ENCODE results near the gene TMEM25.
A peak's percentile ranks its signal among the peaks of the same experiment; 100 is the strongest.
"Not testable (repeated sequence)": the region's sequence is repeated elsewhere in the genome, so short reads cannot be mapped to it uniquely, and the experiment has no call there.

The TMEM25 gene

DNA sequence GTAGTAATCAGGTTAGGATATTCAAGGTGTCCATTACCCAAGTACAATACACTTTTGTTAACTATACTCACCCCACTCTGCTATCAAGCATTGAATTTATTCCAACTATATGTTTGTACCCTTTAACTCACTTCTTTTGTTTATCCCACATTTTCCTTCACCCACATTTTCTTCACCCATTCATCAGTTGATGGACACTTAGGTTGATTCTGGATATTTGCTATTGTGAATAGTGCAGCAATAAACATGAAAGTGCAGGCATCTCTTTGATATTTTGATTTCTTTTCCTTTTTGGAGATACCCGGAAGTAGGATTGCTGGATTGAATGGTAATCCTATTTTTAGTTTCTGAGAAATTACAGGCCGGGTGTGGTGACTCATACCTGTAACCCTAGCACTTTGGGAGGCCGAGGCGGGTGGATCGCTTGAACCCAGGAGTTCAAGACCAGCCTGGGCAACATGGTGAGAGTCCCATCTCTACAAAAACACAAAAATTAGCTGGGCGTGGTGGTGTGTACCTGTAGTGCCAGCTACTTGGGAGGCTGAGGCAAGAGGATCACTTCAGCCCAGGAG is 6.5 kb downstream of the TMEM25 start:
- DNase-seq (ENCODE audit: low spot score in 2 of 2) = no peak
- H3K27me3 ChIP-seq (ENCODE audit: low read depth) = no peaks in the 10 kb centered on the region
- peaks cover 3% of the 10 kb centered on the region; the same call in 1 of the 2 replicates for H3K4me1 ChIP-seq
- in situ Hi-C loops (cut with MboI; ENCODE audit: low sequenced_read_pairs) = no loop called here
- H3K9me3 ChIP-seq = no peaks in the 10 kb centered on the region
- no peaks in the 10 kb centered on the region for H3K36me3 ChIP-seq (replicated peaks)
- H3K4me3 ChIP-seq = no peak overlapping the region

- DNase-seq (ENCODE audit: low spot score in 2 of 2) = no peak
- Histone ChIP-seq H3K4me1 (no peaks in the 10 kb centered on the region), H3K9me3 (no peaks in the 10 kb centered on the region), H3K27me3 (ENCODE audit: low read depth) (no peaks in the 10 kb centered on the region), H3K4me3 (no peak overlapping the region), H3K36me3 (replicated peaks) (no peaks in the 10 kb centered on the region)
- in situ Hi-C loops (cut with MboI; ENCODE audit: low sequenced_read_pairs) = no loop called here
These were observed 13.1 kb downstream of the TMEM25 start for GRCh38 chr11:118544010-118544646.

DNA sequence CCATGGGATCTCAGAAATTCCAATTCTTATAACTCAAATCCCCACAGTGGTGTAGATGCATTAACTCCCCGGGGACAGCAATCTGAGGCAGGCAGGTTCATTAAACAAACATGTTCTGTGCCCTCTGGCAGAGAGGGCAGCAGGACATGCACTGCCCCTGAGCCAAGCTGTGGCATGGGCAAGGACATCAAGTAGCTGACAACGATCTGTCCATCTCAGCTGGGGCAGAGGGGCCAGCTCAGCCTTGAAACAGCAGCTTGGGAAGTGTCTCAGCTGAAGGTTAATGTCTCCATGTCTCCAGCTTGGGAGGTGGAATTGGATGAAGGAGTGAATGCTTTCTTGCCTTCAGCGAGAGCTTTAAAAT is 13.6 kb downstream of the TMEM25 start:
- no peaks in the 10 kb centered on the region for H3K4me1 ChIP-seq
- in situ Hi-C loops (cut with MboI; ENCODE audit: low sequenced_read_pairs) = no loop called here
- H3K36me3 ChIP-seq (replicated peaks) = no peaks in the 10 kb centered on the region
- H3K4me3 ChIP-seq = no peak overlapping the region
- DNase-seq (ENCODE audit: low spot score in 2 of 2) = no peak
- no peaks in the 10 kb centered on the region for H3K9me3 ChIP-seq
- no peaks in the 10 kb centered on the region for H3K27me3 ChIP-seq (ENCODE audit: low read depth)

GRCh38 chr11:118545533-118545932 is 14.5 kb downstream of the TMEM25 start:
- no peaks in the 10 kb centered on the region for H3K36me3 ChIP-seq (replicated peaks)

GRCh38 chr11:118547132-118547531 is 16.1 kb downstream of the TMEM25 start:
- in situ Hi-C loops (cut with MboI; ENCODE audit: low sequenced_read_pairs) = no loop called here
- H3K27me3 ChIP-seq (ENCODE audit: low read depth) = no peaks in the 10 kb centered on the region

More at GRCh38 chr11:118545533-118545932, 14.5 kb downstream of the TMEM25 start:
- H3K4me1 ChIP-seq = no peaks in the 10 kb centered on the region
- in situ Hi-C loops (cut with MboI; ENCODE audit: low sequenced_read_pairs) = no loop called here
- no peaks in the 10 kb centered on the region for H3K9me3 ChIP-seq
- no peaks in the 10 kb centered on the region for H3K27me3 ChIP-seq (ENCODE audit: low read depth)
- no peak for DNase-seq (ENCODE audit: low spot score in 2 of 2)
- H3K4me3 ChIP-seq = no peak overlapping the region

DNA sequence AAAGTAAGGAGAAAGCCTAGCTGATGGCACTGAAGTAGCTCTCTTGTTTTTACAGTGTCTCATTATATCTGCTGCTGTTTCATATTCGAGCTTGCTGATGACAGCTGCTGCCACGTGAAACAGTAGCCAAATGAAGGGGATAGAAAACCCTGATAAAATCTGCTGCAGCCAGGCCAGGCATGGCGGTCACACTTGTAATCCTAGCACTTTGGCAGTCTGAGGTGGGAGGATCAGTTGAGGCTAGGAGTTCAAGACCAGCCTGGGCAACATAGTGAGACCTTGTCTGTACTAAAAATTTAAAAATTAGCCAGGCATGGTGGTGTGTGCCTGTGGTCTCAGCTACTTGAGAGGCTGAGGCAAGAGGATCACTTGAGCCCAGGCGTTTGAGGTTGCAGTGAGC is 21.3 kb downstream of the TMEM25 start:
- Histone ChIP-seq H3K4me1 (no peaks in the 10 kb centered on the region), H3K36me3 (replicated peaks) (peaks cover 12% of the 10 kb centered on the region), H3K4me3 (no peak overlapping the region), H3K9me3 (no peaks in the 10 kb centered on the region), H3K27me3 (ENCODE audit: low read depth) (no peaks in the 10 kb centered on the region)
- no peak for DNase-seq (ENCODE audit: low spot score in 2 of 2)
- in situ Hi-C loops (cut with MboI; ENCODE audit: low sequenced_read_pairs) = no loop called here

More at GRCh38 chr11:118547132-118547531, 16.1 kb downstream of the TMEM25 start:
- no peak for DNase-seq (ENCODE audit: low spot score in 2 of 2)
- Histone ChIP-seq H3K4me1 (no peaks in the 10 kb centered on the region), H3K4me3 (no peak overlapping the region), H3K36me3 (replicated peaks) (peaks cover 2% of the 10 kb centered on the region; the same call in 1 of the 2 replicates), H3K9me3 (no peaks in the 10 kb centered on the region)

- DNase-seq (ENCODE audit: low spot score in 2 of 2) = no peak
- Histone ChIP-seq H3K27me3 (ENCODE audit: low read depth) (no peaks in the 10 kb centered on the region), H3K4me1 (no peaks in the 10 kb centered on the region), H3K4me3 (no peak overlapping the region), H3K36me3 (replicated peaks) (peaks cover 4% of the 10 kb centered on the region; the same call in 1 of the 2 replicates), H3K9me3 (no peaks in the 10 kb centered on the region)
- in situ Hi-C loops (cut with MboI; ENCODE audit: low sequenced_read_pairs) = no loop called here
These were observed 29.8 kb downstream of the TMEM25 start for GRCh38 chr11:118560806-118561205.

DNA sequence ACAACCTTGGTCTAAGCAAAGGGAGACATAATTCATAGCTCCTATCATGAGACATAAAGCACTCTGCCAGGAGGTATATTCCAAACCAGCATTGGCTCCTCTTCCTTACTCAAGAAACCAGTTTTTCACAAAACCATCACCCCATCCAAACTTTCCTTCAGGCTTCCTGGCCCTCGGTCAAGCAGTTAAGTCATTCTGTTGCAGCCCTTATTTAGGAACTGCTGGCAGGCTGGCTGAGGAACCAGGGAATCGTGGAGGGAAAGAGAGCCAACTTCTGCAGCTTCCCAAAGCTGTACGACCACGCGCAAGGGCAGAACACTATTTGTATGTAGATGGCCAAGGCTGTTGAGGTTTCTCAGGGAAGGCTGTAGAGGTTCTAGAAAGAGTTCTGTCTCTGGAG is 34.1 kb downstream of the TMEM25 start:
- Histone ChIP-seq H3K4me1 (no peaks in the 10 kb centered on the region; the same call in 1 of the 2 replicates), H3K9me3 (no peaks in the 10 kb centered on the region), H3K36me3 (replicated peaks) (peaks cover 4% of the 10 kb centered on the region; the same call in 1 of the 2 replicates), H3K27me3 (ENCODE audit: low read depth) (no peaks in the 10 kb centered on the region), H3K4me3 (no peak overlapping the region)
- no peak for DNase-seq (ENCODE audit: low spot score in 2 of 2)
- in situ Hi-C loops (cut with MboI; ENCODE audit: low sequenced_read_pairs) = no loop called here

- Histone ChIP-seq H3K4me1 (peaks cover 10% of the 10 kb centered on the region), H3K9me3 (no peaks in the 10 kb centered on the region)
- in situ Hi-C loops (cut with MboI; ENCODE audit: low sequenced_read_pairs) = no loop called here
These were observed 38.7 kb downstream of the TMEM25 start for GRCh38 chr11:118569670-118570069.

DNA sequence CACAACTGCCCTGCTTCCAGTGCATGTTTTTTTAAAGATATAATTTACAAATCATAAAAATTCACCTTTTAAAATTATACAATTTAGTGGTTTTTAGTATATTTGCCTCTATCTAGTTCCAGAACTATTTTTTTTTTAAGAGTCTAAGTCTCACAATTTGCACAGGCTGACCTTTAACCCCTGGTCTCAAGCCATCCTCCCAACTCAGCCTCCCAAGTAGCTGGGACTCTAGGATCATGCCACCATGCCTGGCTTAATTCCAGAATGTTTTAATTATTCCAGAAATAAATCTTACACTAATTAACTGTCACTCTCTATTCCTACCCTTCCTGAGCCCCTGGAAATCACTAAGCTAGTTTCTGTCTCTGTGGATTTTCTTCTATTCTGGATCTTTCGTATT is 39.8 kb downstream of the TMEM25 start:
- H3K4me1 ChIP-seq = peaks cover 15% of the 10 kb centered on the region
- no peaks in the 10 kb centered on the region for H3K9me3 ChIP-seq
- no peak overlapping the region for H3K4me3 ChIP-seq
- DNase-seq (ENCODE audit: low spot score in 2 of 2) = no peak
- in situ Hi-C loops (cut with MboI; ENCODE audit: low sequenced_read_pairs) = no loop called here
- H3K36me3 ChIP-seq (replicated peaks) = peaks cover 7% of the 10 kb centered on the region; the same call in 1 of the 2 replicates
- no peaks in the 10 kb centered on the region for H3K27me3 ChIP-seq (ENCODE audit: low read depth)

More at GRCh38 chr11:118569670-118570069, 38.7 kb downstream of the TMEM25 start:
- Histone ChIP-seq H3K36me3 (replicated peaks) (peaks cover 7% of the 10 kb centered on the region; the same call in 1 of the 2 replicates), H3K27me3 (ENCODE audit: low read depth) (no peaks in the 10 kb centered on the region), H3K4me3 (no peak overlapping the region)
- DNase-seq (ENCODE audit: low spot score in 2 of 2) = no peak

DNA sequence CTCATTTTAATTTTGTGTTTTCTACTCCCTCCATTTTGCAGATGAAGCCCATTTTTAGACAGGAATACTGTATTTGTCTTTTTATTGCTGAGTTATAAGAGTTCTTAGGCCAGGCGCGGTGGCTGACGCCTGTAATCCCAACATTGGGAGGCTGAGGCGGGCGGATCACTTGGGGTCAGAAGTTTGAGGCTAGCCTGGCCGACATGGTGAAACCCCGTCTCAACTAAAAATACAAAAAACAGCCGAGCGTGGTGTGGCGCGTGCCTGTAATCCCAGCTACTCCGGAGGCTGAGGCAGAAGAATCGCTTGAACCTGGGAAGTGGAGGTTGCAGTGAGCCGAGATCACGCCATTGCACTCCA is 40.7 kb downstream of the TMEM25 start:
- in situ Hi-C loops (cut with MboI; ENCODE audit: low sequenced_read_pairs); H3K36me3 ChIP-seq (replicated peaks); DNase-seq (ENCODE audit: low spot score in 2 of 2); H3K27me3 ChIP-seq (ENCODE audit: low read depth); H3K9me3 ChIP-seq: not testable (repeated sequence)
- Histone ChIP-seq H3K4me3 (peak overlapping the region; percentile 97), H3K4me1 (peaks cover 15% of the 10 kb centered on the region)

GRCh38 chr11:118572061-118572980 is 41.3 kb downstream of the TMEM25 start, which contains the start of gene ARCN1:
Gene ARCN1, plus strand, starts transcription at chr11:118572409. Its CDS starts 139 bp downstream, at chr11:118572548.
- H3K4me3 ChIP-seq = peak within 1 kb of the TSS; percentile 97
- no peaks in the 10 kb centered on the region for H3K9me3 ChIP-seq
- no peaks in the 10 kb centered on the region for H3K27me3 ChIP-seq (ENCODE audit: low read depth)
- peak; percentile 41 to 83 for DNase-seq (ENCODE audit: low spot score in 2 of 2)
- peaks cover 15% of the 10 kb centered on the region for H3K4me1 ChIP-seq
- in situ Hi-C loops (cut with MboI; ENCODE audit: low sequenced_read_pairs) = no loop called here
- H3K36me3 ChIP-seq (replicated peaks) = peaks cover 7% of the 10 kb centered on the region; the same call in 1 of the 2 replicates

GRCh38 chr11:118572981-118573550 is 42.1 kb downstream of the TMEM25 start:
- in situ Hi-C loops (cut with MboI; ENCODE audit: low sequenced_read_pairs) = no loop called here
- Histone ChIP-seq H3K27me3 (ENCODE audit: low read depth) (no peaks in the 10 kb centered on the region), H3K4me3 (peak overlapping the region; percentile 97), H3K36me3 (replicated peaks) (peaks cover 7% of the 10 kb centered on the region; the same call in 1 of the 2 replicates), H3K9me3 (no peaks in the 10 kb centered on the region), H3K4me1 (peaks cover 15% of the 10 kb centered on the region)
- peak in 1 of 2 experiments; percentile 21 for DNase-seq (ENCODE audit: low spot score in 2 of 2)

Measured in HAP-1 (cell line).